DND-41 (cell line): Measurements from ENCODE around the gene ARVCF.

ENCODE experiments used
- ATAC-seq: fragments of 200-7000 bp; cut with Tn5 transposase; 3 replicates; pipeline ENCODE4 v1.9.1; 2021; ENCODE audit warnings: low read depth; ENCODE audit not compliant: insufficient read depth
- DNase-seq: peaks from one replicate; pipeline ENCODE4 v3.0.0-alpha.2; 2020
- H2AFZ ChIP-seq: 2 replicates; pipeline ENCODE4 v1.6.0; 2012; ENCODE audit warnings: low read depth, low read length
- H3K27ac ChIP-seq: 2 replicates; pipeline ENCODE4 v1.5.1; 2012; ENCODE audit warnings: low read length, inconsistent platforms
- H3K27me3 ChIP-seq: fragments of 200-600 bp; sonication (generic); 2 replicates; pipeline ENCODE4 v1.6.0; 2012; ENCODE audit warnings: low read length, mild to moderate bottlenecking, inconsistent platforms; ENCODE audit not compliant: insufficient read depth, poor library complexity
- H3K36me3 ChIP-seq: 2 replicates; pipeline ENCODE4 v1.5.1; 2012; ENCODE audit warnings: low read length, inconsistent platforms; ENCODE audit not compliant: insufficient read depth
- H3K4me1 ChIP-seq: 2 replicates; pipeline ENCODE4 v1.5.1; 2012; ENCODE audit warnings: mild to moderate bottlenecking, low read length; ENCODE audit not compliant: insufficient read depth
- H3K4me2 ChIP-seq: 2 replicates; pipeline ENCODE4 v1.6.0; 2012; ENCODE audit warnings: mild to moderate bottlenecking, moderate library complexity, low read length, inconsistent platforms; ENCODE audit not compliant: insufficient read depth
- H3K4me3 ChIP-seq, 2 experiments: fragments of 200-600 bp in 1 of 2; shearing (Covaris generic) in 1 of 2; 2 replicates each; pipeline ENCODE4 v1.5.1; 2012 to 2016; ENCODE audit warnings: inconsistent platforms in 2 of 2, low read length in 2 of 2, mild to moderate bottlenecking in 2 of 2, low read depth in 1 of 2, moderate library complexity in 1 of 2
- H3K79me2 ChIP-seq: 2 replicates; pipeline ENCODE4 v1.6.0; 2012; ENCODE audit warnings: low read length, inconsistent platforms; ENCODE audit not compliant: insufficient read depth
- H3K9ac ChIP-seq: 2 replicates; pipeline ENCODE4 v1.6.0; 2012; ENCODE audit warnings: low read depth, mild to moderate bottlenecking, inconsistent platforms, low read length, moderate library complexity
- H3K9me3 ChIP-seq: 2 replicates; pipeline ENCODE4 v1.5.1; 2012; ENCODE audit warnings: low read length, moderate library complexity, mild to moderate bottlenecking, inconsistent platforms; ENCODE audit not compliant: insufficient read depth, severe bottlenecking
- H4K20me1 ChIP-seq: 2 replicates; pipeline ENCODE4 v1.6.0; 2012; ENCODE audit warnings: low read length; ENCODE audit not compliant: insufficient read depth
- EZH2 ChIP-seq: IDR thresholded peaks from 3 replicates; pipeline ENCODE4 v1.6.1; 2012; ENCODE audit warnings: borderline replicate concordance, low read depth, mild to moderate bottlenecking, moderate library complexity, low read length, inconsistent platforms; ENCODE audit not compliant: severe bottlenecking
- TF ChIP-seq, protein P1 (sequence below): IDR thresholded peaks from 2 replicates; pipeline ENCODE4 v1.5.1; 2012; ENCODE audit warnings: borderline replicate concordance, low read length, moderate library complexity, mild to moderate bottlenecking; ENCODE audit not compliant: poor library complexity, severe bottlenecking; ENCODE audit errors: extremely low read depth

ARVCF gene

DNA sequence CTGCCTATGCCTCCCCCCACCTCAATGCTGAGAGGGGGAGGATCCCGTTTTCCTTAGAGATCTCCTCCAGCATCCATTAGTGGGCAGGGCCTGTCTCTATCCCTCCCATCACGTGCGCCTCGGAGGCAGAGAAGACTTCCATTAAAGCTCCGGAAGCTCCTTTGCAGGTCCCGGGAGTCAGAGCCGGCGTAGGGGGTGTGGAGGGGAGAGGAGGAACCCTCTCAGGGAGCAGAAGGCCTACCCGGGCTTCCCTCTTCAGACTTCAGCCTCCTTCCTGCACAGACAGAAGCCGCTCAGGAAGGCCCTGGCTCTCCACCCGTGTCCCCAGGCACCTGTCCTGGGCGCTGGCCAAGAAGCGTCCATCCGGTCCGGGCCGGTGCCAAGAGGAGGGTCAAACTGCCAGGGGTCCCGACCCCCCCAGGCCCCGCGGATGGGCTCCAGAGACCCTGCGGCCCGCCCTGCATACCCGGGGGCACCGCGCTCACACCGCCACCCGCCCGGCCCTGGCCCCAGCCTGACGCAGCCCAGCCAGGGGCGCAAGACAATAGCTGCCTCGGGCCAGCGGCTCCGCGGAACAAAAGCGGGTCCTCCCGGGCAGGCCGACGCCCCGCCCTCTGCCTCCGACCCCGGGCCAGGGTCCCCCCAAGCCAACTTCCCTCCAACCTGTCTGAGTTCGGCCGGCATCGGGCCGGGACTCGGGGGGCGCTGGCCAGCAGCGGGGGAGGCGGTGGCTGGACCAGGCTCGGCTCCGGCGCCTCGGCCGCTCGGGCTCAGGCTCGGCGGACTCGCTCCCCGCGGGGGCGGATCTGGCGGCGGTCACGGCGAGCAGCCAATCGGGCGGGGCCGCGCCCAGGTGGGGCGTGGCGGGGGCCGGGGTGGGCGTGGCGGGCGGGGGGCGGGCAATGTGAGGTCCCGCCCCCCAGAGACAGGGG, 29.9 kb downstream of the ARVCF start:
- Histone ChIP-seq H3K79me2 (no peaks in the 10 kb centered on the region), H3K9ac (no peak overlapping the region), H3K9me3 (no peaks in the 10 kb centered on the region), H2AFZ (no peak overlapping the region), H3K4me3 (no peak overlapping the region), H3K27ac (no peak overlapping the region), H3K4me1 (no peaks in the 10 kb centered on the region), H3K36me3 (no peaks in the 10 kb centered on the region), H3K4me2 (no peak overlapping the region), H3K27me3 (no peaks in the 10 kb centered on the region), H4K20me1 (peaks cover 17% of the 10 kb centered on the region; the same call in 1 of the 2 replicates)
- TF ChIP-seq, protein P1, sequence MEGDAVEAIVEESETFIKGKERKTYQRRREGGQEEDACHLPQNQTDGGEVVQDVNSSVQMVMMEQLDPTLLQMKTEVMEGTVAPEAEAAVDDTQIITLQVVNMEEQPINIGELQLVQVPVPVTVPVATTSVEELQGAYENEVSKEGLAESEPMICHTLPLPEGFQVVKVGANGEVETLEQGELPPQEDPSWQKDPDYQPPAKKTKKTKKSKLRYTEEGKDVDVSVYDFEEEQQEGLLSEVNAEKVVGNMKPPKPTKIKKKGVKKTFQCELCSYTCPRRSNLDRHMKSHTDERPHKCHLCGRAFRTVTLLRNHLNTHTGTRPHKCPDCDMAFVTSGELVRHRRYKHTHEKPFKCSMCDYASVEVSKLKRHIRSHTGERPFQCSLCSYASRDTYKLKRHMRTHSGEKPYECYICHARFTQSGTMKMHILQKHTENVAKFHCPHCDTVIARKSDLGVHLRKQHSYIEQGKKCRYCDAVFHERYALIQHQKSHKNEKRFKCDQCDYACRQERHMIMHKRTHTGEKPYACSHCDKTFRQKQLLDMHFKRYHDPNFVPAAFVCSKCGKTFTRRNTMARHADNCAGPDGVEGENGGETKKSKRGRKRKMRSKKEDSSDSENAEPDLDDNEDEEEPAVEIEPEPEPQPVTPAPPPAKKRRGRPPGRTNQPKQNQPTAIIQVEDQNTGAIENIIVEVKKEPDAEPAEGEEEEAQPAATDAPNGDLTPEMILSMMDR: no peak
- no peak for TF ChIP-seq EZH2
- peak; percentile 25; the same call in 2 of the 3 replicates for ATAC-seq
- DNase-seq: no peak

DNA sequence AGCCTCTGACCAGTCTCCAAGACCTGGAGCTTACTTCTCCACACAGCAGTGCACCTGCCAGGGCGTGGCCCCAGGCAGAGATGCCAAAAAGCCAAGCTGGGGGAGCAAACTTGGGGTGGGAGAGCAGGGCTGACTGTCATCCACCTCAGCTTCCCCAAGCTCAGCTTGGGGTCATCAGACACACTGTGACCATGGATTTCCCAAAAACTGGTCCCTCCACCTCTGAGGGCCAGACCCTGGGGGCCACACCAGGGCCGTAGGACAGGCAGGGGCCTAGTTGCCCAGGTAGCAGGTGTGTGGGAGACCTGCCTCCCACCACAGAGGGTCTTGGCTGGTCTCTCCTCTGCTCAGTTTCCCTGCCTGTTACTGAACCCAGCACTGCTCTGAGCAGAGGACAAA, 30.6 kb downstream of the ARVCF start:
- TF ChIP-seq EZH2: no peak
- TF ChIP-seq, protein P1: no peak
- DNase-seq (no peak), ATAC-seq (no peak)
- Histone ChIP-seq H3K4me1 (no peaks in the 10 kb centered on the region), H3K9me3 (no peaks in the 10 kb centered on the region), H3K36me3 (no peaks in the 10 kb centered on the region), H3K4me2 (no peak overlapping the region), H3K79me2 (no peaks in the 10 kb centered on the region), H2AFZ (no peak overlapping the region), H4K20me1 (peaks cover 12% of the 10 kb centered on the region; the same call in 1 of the 2 replicates), H3K9ac (no peak overlapping the region), H3K27ac (no peak overlapping the region), H3K4me3 (no peak overlapping the region), H3K27me3 (no peaks in the 10 kb centered on the region)

DNA sequence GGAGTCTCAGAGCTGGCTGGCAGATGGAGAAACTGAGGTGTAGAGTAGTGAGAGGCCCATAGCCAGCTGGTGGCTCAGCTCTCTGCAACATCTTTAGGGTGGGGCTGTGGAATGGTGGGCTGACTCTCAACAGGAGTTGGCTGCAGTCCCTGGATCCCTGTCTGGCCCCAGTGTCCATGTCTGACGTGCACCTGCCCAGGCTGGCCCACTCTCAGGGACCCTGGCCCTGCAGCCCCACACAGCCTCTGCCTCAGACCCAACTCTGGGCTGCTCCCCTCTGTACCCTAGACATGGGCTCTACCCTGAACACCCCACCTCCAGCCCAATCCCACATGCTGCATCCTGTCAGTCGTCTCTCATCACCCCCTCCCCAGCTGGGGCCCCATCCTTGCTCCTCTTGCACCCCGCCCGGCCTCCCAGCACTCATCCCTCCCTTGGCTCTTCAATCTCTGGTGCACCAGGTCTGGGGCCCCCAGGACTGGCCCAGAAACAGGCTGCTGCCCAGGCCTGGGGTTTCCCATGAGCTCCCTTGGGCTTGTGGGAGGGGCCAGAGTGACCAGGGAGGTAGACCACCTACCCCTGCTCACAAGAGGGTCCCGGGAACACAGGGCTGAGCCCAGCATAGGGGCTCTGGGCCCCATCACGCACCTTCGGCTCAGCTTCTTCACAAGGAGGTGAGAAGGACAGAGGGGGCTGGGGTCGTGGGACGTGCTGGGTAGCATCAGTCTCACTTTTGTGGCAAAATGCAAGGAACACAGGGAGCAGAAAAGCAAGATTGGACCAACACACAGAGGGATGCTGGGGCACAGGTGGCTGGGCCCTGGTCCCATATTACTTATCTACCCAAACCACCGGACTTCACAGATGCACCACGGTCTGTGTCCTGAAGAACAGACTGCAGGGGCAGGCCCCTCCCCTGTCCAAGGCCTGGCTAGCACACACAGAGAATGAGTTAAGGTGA, 31.5 kb downstream of the ARVCF start:
- Histone ChIP-seq H3K79me2 (no peaks in the 10 kb centered on the region), H3K27me3 (no peaks in the 10 kb centered on the region), H3K27ac (no peak overlapping the region), H3K4me1 (no peaks in the 10 kb centered on the region), H2AFZ (no peak overlapping the region), H4K20me1 (peaks cover 12% of the 10 kb centered on the region; the same call in 1 of the 2 replicates), H3K9me3 (no peaks in the 10 kb centered on the region), H3K4me2 (no peak overlapping the region), H3K9ac (no peak overlapping the region), H3K4me3 (no peak overlapping the region), H3K36me3 (no peaks in the 10 kb centered on the region)
- TF ChIP-seq EZH2: no peak
- TF ChIP-seq, protein P1: no peak
- no peak for DNase-seq
- ATAC-seq: no peak
